H1 (cell line): ENCODE results near the gene THOC7. TPM values are rescaled to one million over a fixed set of nuclear protein-coding genes. Genes with fewer than 3 reads are reported as not detected.

Experiments
- CTCF ChIA-PET: fragments of 300-600 bp; sonication (Branson Sonifier 250); formaldehyde crosslinking; loops from one replicate; lab custom pipeline; 2021; ENCODE audit not compliant: partially characterized antibody; lab: Charles Lee
- POLR2A ChIA-PET: fragments of 300-600 bp; sonication (Branson Sonifier 250); formaldehyde crosslinking; loops from one replicate; lab custom pipeline; 2021; ENCODE audit warnings: inconsistent platforms; ENCODE audit not compliant: partially characterized antibody; lab: Charles Lee
- DNase-seq, 2 experiments: peaks; one replicate each; pipeline versions ENCODE4 v3.0.0 to v3.0.0-alpha.2; 2010 to 2022; ENCODE audit warnings: low spot score in 2 of 2, low read depth in 1 of 2, mixed read lengths in 1 of 2
- FAIRE-seq: peaks from 2 replicates; lab custom pipeline; 2011; peaks lifted over from hg19 to GRCh38; lab: Jason Lieb, UNC
- H2AFZ ChIP-seq: 2 replicates; pipeline ENCODE4 v1.8.1; 2012; ENCODE audit warnings: low read length, inconsistent platforms
- H2AK5ac ChIP-seq: 2 replicates; pipeline ENCODE4 v1.6.1; 2013; ENCODE audit warnings: low read depth, low read length
- H2BK120ac ChIP-seq: replicated peaks from 2 replicates; pipeline ENCODE3; 2013; ENCODE audit warnings: low read depth, low read length, inconsistent platforms
- H2BK12ac ChIP-seq: 2 replicates; pipeline ENCODE4 v1.6.1; 2013; ENCODE audit warnings: low read depth, low read length
- H2BK15ac ChIP-seq: 2 replicates; pipeline ENCODE4 v1.6.1; 2013; ENCODE audit warnings: low read length
- H2BK20ac ChIP-seq: 2 replicates; pipeline ENCODE4 v1.6.1; 2013; ENCODE audit warnings: low read length
- H2BK5ac ChIP-seq: 2 replicates; pipeline ENCODE4 v1.6.1; 2013; ENCODE audit warnings: low read depth, low read length
- H3K14ac ChIP-seq: 2 replicates; pipeline ENCODE4 v1.6.1; 2013; ENCODE audit warnings: inconsistent platforms; ENCODE audit not compliant: insufficient read length
- H3K18ac ChIP-seq: 2 replicates; pipeline ENCODE4 v1.6.1; 2013; ENCODE audit warnings: low read length; ENCODE audit errors: extremely low read depth
- H3K23ac ChIP-seq: 2 replicates; pipeline ENCODE4 v1.6.1; 2013; ENCODE audit warnings: inconsistent platforms; ENCODE audit not compliant: insufficient read length
- H3K23me2 ChIP-seq: 2 replicates; pipeline ENCODE4 v1.6.1; 2013; ENCODE audit warnings: low read depth, low read length
- H3K27ac ChIP-seq: 2 replicates; pipeline ENCODE4 v1.6.1; 2011; ENCODE audit warnings: low read depth, low read length, inconsistent platforms
- H3K27me3 ChIP-seq, 4 experiments: replicated peaks in 1 of 4; 1 replicate in 1 of 4; 2 replicates in 3 of 4; pipeline versions ENCODE4 v1.6.1 to v1.8.1; 2011 to 2013; ENCODE audit warnings: low read length in 3 of 4, mild to moderate bottlenecking in 3 of 4, inconsistent platforms in 2 of 4, mixed read lengths in 2 of 4, moderate library complexity in 1 of 4; ENCODE audit not compliant: control insufficient read depth in 3 of 4, insufficient read depth in 3 of 4; ENCODE audit errors: extremely low read depth in 1 of 4
- H3K36me3 ChIP-seq, 4 experiments: 2 replicates each; pipeline versions ENCODE4 v1.6.1 to v1.8.1; 2011 to 2013; ENCODE audit warnings: mild to moderate bottlenecking in 4 of 4, low read length in 3 of 4, moderate library complexity in 2 of 4, control low read depth in 1 of 4, inconsistent platforms in 1 of 4; ENCODE audit not compliant: insufficient read depth in 4 of 4, control insufficient read depth in 2 of 4
- H3K4ac ChIP-seq: replicated peaks from 2 replicates; pipeline ENCODE3; 2013; ENCODE audit warnings: low read length, low read depth, mixed read lengths, inconsistent platforms; ENCODE audit not compliant: insufficient read length
- H3K4me1 ChIP-seq, 4 experiments: replicated peaks in 1 of 4; 1 replicate in 1 of 4; 2 replicates in 3 of 4; pipeline versions ENCODE4 v1.6.1 to v1.8.1; 2011 to 2013; ENCODE audit warnings: low read length in 3 of 4, inconsistent platforms in 2 of 4, mixed read lengths in 1 of 4; ENCODE audit not compliant: insufficient read depth in 4 of 4, control insufficient read depth in 3 of 4
- H3K4me2 ChIP-seq, 2 experiments: 2 replicates each; pipeline versions ENCODE4 v1.6.1 to v1.8.1; 2011 to 2013; ENCODE audit warnings: low read depth in 2 of 2, low read length in 2 of 2, control low read depth in 1 of 2, inconsistent platforms in 1 of 2, mild to moderate bottlenecking in 1 of 2; ENCODE audit not compliant: insufficient read depth in 1 of 2
- H3K4me3 ChIP-seq, 4 experiments: fragments of 200-600, 300-600 bp in 1 of 4; sonication (generic), shearing (Covaris generic), sonication (Bioruptor Twin) in 1 of 4; 2 replicates each; pipeline versions ENCODE4 v1.5.1 to v1.8.1; 2011 to 2016; ENCODE audit warnings: low read length in 4 of 4, low read depth in 3 of 4, control low read depth in 2 of 4, inconsistent platforms in 2 of 4, mild to moderate bottlenecking in 2 of 4, mixed read lengths in 1 of 4, moderate library complexity in 1 of 4; ENCODE audit not compliant: insufficient read depth in 2 of 4; ENCODE audit errors: extremely low read depth in 1 of 4
- H3K56ac ChIP-seq: replicated peaks from 2 replicates; pipeline ENCODE3; 2013; ENCODE audit warnings: low read depth, mild to moderate bottlenecking, mixed read lengths, low read length, inconsistent platforms; ENCODE audit not compliant: insufficient read length
- H3K79me1 ChIP-seq: 2 replicates; pipeline ENCODE4 v1.6.1; 2013; ENCODE audit warnings: low read depth, low read length, control low read depth
- H3K79me2 ChIP-seq, 2 experiments: 2 replicates each; pipeline versions ENCODE4 v1.6.1 to v1.8.1; 2012 to 2013; ENCODE audit warnings: low read length in 2 of 2, mild to moderate bottlenecking in 2 of 2, inconsistent platforms in 1 of 2; ENCODE audit not compliant: insufficient read depth in 2 of 2, control insufficient read depth in 1 of 2
- H3K9ac ChIP-seq, 4 experiments: replicated peaks in 1 of 4; 1 replicate in 1 of 4; 2 replicates in 3 of 4; pipeline versions ENCODE4 v1.6.1 to v1.8.1; 2011 to 2013; ENCODE audit warnings: low read depth in 3 of 4, low read length in 3 of 4, control low read depth in 2 of 4, mild to moderate bottlenecking in 2 of 4, moderate library complexity in 2 of 4, inconsistent platforms in 1 of 4; ENCODE audit errors: extremely low read depth in 1 of 4
- H3K9me3 ChIP-seq, 2 experiments: 2 replicates each; pipeline versions ENCODE4 v1.6.1 to v1.8.1; 2012 to 2013; ENCODE audit warnings: mild to moderate bottlenecking in 2 of 2, moderate library complexity in 2 of 2, control low read depth in 1 of 2, inconsistent platforms in 1 of 2, low read depth in 1 of 2, low read length in 1 of 2, mixed read lengths in 1 of 2; ENCODE audit not compliant: insufficient read depth in 2 of 2
- H4K20me1 ChIP-seq, 2 experiments: replicated peaks in 1 of 2; 2 replicates each; pipeline versions ENCODE3 to v1.8.1; 2011 to 2013; ENCODE audit warnings: inconsistent platforms in 2 of 2, low read length in 2 of 2, mild to moderate bottlenecking in 1 of 2; ENCODE audit not compliant: insufficient read depth in 2 of 2, control insufficient read depth in 1 of 2
- H4K5ac ChIP-seq: 2 replicates; pipeline ENCODE4 v1.6.1; 2013; ENCODE audit warnings: low read length, low read depth, mixed read lengths, inconsistent platforms; ENCODE audit not compliant: insufficient read length
- H4K8ac ChIP-seq: 2 replicates; pipeline ENCODE4 v1.8.0; 2013; ENCODE audit warnings: mild to moderate bottlenecking, moderate library complexity, low read length, inconsistent platforms; ENCODE audit not compliant: insufficient read depth; ENCODE audit errors: extremely low read depth
- H4K91ac ChIP-seq: replicated peaks from 2 replicates; pipeline ENCODE3; 2013; ENCODE audit warnings: low read length, mixed read lengths, inconsistent platforms; ENCODE audit not compliant: insufficient read length
- BACH1 ChIP-seq: IDR thresholded peaks from 2 replicates; pipeline ENCODE4 v1.6.1; 2012; ENCODE audit warnings: low read length, improper control_type of control experiment
- KDM1A ChIP-seq: fragments of 200-600, 300-600 bp; sonication (generic); IDR thresholded peaks from 2 replicates; pipeline ENCODE4 v1.7.1; 2016; ENCODE audit warnings: mild to moderate bottlenecking, low read length, borderline replicate concordance
- RXRA ChIP-seq: IDR thresholded peaks from 2 replicates; pipeline ENCODE4 v1.6.1; 2011; ENCODE audit warnings: low read depth, mild to moderate bottlenecking, low read length, moderate library complexity; ENCODE audit not compliant: insufficient read depth
- SP2 ChIP-seq: IDR thresholded peaks from 2 replicates; pipeline ENCODE4 v1.6.1; 2012; ENCODE audit warnings: mild to moderate bottlenecking, low read length, inconsistent platforms
- SP4 ChIP-seq: IDR thresholded peaks from 2 replicates; pipeline ENCODE4 v1.6.1; 2012; ENCODE audit warnings: low read length, inconsistent platforms
- WGBS, 2 experiments: shearing (Covaris generic) in 1 of 2; methylation state at CpG; one replicate each; pipeline versions ENCODE4 v1.1.6 to v1.1.7; 2013 to 2015; ENCODE audit warnings: low lambda C conversion rate in 2 of 2, mixed read lengths in 2 of 2, inconsistent platforms in 1 of 2, low coverage in 1 of 2, missing lambda C conversion rate in 1 of 2; ENCODE audit not compliant: insufficient replicate concordance in 2 of 2, insufficient coverage in 1 of 2, insufficient read length in 1 of 2; ENCODE audit errors: extremely low coverage in 1 of 2, missing lambda C conversion rate in 1 of 2; 5-methylcytosine and 5-hydroxymethylcytosine counted together
- polyA plus RNA-seq, 7 experiments: library from polyadenylated mRNA; depleted of rRNA in 3 of 7; stranded (reverse) in 5 of 7; unstranded in 2 of 7; fragments of >200 nt in 5 of 7; fragments of 200-250 nt in 2 of 7; gene quantifications; 1 replicate in 5 of 7; 2 replicates in 1 of 7; 4 replicates in 1 of 7; pipeline versions ENCODE4 v1.2.1 to v1.2.3, GENCODE V29; 2011 to 2013; ENCODE audit warnings: missing spikeins in 2 of 7, mixed read lengths in 2 of 7
- total RNA-seq: library from RNA; stranded (reverse); fragmentation: NEBNext Ultra II Directional; extraction: Animal tissue kit (Norgen Biotek cat#: 25700); gene quantifications from 2 replicates; pipeline ENCODE4 v1.2.1, GENCODE V29; 2021

Gene THOC7
- total and polyA plus RNA-seq, 2 of the 8 experiments (the other 6 are each of a cell fraction or from before 2014, with no cell fraction given) = 18.7 to 74.0 TPM

- Histone ChIP-seq H3K56ac (no peak overlapping the region), H2BK5ac (no peak overlapping the region), H2BK15ac (no peak overlapping the region), H3K18ac (no peak overlapping the region), H4K8ac (no peak overlapping the region), H2BK20ac (no peak overlapping the region), H4K91ac (no peak overlapping the region), H3K79me1 (no peaks in the 10 kb centered on the region; the same call in 1 of the 2 replicates), H3K4me3 (peak overlapping the region; percentile 65 to 97 (median 72)), H2BK120ac (no peak overlapping the region), H3K9me3 (no peaks in the 10 kb centered on the region), H2AFZ (no peak overlapping the region), H4K20me1 (no peaks in the 10 kb centered on the region), H3K4ac (no peak overlapping the region), H3K23ac (no peak overlapping the region), H3K9ac (0 out of 7 replicates have a peak overlapping the region, but pooled peaks of 1 of the 4 experiments have one; percentile 0), H4K5ac (no peak overlapping the region), H3K36me3 (no peaks in the 10 kb centered on the region), H3K27ac (no peak overlapping the region), H2BK12ac (no peak overlapping the region), H3K4me1 (peaks cover 5 to 20% (median 11%) of the 10 kb centered on the region in 4 experiments), H2AK5ac (no peak overlapping the region), H3K14ac (no peak overlapping the region), H3K23me2 (peaks cover 6% of the 10 kb centered on the region), H3K27me3 (no peaks in the 10 kb centered on the region), H3K4me2 (peak overlapping the region; percentile 72 to 78), H3K79me2 (peaks cover 0 to 50% of the 10 kb centered on the region in 2 experiments; a peak in 2 of 4 replicates)
- FAIRE-seq (peak; percentile 68), DNase-seq (no peak)
- POLR2A ChIA-PET = interaction anchor here (0.6 kb wide), 1 partner anchor 364 kb away, joined by 4 read pairs; no protein-coding TSS in a partner anchor
- CTCF ChIA-PET = no interaction called here
- TF ChIP-seq BACH1 (no peak), SP2 (no peak), SP4 (no peak), RXRA (no peak), KDM1A (no peak)
- 61% methylated on average over 3 of the region's 3 CpGs; no CpG with 5 or more reads in 1 of the 2 experiments for whole genome bisulfite sequencing, 2 experiments
These were observed 1.3 kb upstream of the THOC7 start for GRCh38 chr3:63864965-63865327.
